Limb (tissue), 2 donors: ENCODE data around the gene IL18R1.

Experiments used
- DNase-seq, 2 donors: peaks; one replicate each; pipeline ENCODE4 v3.0.0-alpha.2; 2016; ENCODE audit errors: extremely low spot score in 2 of 2

Gene IL18R1

GRCh38 chr2:102387763-102388546, 32.4 kb downstream of the IL18R1 start:
- no peak for DNase-seq

DNA sequence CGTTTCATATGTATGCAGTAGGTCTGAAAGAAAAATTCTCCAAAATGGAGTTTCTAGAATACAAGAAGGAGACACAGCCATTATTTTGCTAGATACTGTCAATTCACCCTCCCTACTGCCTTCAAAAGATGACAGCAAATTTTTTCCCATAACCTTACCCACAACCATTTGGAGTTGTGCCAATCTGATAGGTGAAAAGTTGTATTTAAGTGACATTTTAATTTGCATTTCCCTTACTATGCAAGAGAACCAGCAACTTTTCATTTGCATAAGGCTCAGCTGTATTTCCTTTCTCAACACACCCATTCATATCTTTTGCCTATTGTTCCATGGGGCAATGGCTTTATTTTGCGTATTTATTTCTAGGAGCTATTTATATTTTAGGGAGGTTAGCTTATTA, 36.0 kb downstream of the IL18R1 start:
- no peak for DNase-seq

DNA sequence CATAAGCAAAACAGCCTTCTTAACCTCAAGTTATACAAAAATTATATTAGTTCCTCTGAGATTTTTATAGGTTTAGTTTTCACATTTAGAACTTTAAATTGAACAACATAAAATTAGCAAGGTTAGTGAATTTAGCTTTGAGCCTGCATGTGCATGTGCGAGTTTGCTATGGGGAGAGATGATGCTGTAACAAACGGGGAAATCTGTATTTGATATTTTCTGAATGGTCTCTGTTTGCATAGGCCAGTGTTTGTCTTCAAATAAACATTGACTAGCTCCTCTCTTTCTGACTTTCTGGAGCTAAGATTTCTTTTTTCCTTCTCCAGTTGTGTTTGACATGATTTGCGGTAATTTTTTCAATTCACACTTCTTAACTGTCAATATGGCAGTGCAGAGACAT, 36.5 kb downstream of the IL18R1 start:
- no peak for DNase-seq

GRCh38 chr2:102392942-102393341, 37.3 kb downstream of the IL18R1 start:
- no peak for DNase-seq

GRCh38 chr2:102396012-102396411, 40.4 kb downstream of the IL18R1 start:
- DNase-seq: no peak

- DNase-seq: no peak
Observed at GRCh38 chr2:102397209-102397608, 41.6 kb downstream of the IL18R1 start.

GRCh38 chr2:102399499-102400141, 44.0 kb downstream of the IL18R1 start:
- no peak for DNase-seq

DNA sequence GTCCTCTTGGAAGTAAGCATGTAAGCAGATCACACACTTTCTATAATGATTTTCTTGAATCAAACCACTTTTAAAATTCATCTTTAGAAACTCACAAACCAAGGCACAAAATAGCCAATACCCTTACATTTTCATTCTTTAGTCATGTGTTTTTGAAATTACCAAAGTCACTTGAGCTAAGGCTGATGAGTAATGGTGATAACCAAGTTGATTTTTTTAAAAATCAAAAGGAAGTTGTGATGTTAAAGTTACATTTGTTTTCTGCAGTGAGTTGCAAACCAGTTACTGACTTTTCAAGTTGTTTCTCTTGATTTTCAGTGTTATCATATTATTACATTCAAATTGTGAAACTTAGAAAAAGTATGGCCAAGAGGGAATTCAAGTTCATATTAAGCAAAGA, 45.9 kb downstream of the IL18R1 start:
- no peak for DNase-seq

GRCh38 chr2:102401865-102402264, 46.3 kb downstream of the IL18R1 start:
- no peak for DNase-seq

- no peak for DNase-seq
Observed at GRCh38 chr2:102410952-102411351, 55.4 kb downstream of the IL18R1 start.

GRCh38 chr2:102412199-102412598, 56.6 kb downstream of the IL18R1 start:
- DNase-seq: no peak

GRCh38 chr2:102417946-102418345, 62.4 kb downstream of the IL18R1 start:
- no peak for DNase-seq

GRCh38 chr2:102418421-102418961, 62.9 kb downstream of the IL18R1 start:
- no peak for DNase-seq

DNA sequence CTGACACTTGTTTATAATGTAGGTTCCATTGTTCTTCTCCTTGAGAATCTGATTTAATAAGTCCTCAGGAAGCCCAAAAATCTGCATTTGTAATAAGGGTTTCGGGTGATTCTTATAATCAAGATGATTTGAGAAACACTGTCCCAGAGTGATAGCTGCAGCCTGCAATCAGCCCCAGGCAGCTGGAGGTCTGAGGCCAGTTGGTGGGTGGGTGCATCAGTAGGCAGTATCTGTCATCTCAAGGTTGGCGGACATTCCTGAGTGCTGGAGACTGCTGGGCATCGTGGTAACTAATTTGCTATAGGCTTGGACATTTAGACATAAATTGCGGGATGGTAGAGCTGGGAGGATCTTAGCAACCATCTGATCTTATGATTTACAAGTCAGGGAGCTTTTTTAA, 64.7 kb downstream of the IL18R1 start:
- no peak for DNase-seq

DNA sequence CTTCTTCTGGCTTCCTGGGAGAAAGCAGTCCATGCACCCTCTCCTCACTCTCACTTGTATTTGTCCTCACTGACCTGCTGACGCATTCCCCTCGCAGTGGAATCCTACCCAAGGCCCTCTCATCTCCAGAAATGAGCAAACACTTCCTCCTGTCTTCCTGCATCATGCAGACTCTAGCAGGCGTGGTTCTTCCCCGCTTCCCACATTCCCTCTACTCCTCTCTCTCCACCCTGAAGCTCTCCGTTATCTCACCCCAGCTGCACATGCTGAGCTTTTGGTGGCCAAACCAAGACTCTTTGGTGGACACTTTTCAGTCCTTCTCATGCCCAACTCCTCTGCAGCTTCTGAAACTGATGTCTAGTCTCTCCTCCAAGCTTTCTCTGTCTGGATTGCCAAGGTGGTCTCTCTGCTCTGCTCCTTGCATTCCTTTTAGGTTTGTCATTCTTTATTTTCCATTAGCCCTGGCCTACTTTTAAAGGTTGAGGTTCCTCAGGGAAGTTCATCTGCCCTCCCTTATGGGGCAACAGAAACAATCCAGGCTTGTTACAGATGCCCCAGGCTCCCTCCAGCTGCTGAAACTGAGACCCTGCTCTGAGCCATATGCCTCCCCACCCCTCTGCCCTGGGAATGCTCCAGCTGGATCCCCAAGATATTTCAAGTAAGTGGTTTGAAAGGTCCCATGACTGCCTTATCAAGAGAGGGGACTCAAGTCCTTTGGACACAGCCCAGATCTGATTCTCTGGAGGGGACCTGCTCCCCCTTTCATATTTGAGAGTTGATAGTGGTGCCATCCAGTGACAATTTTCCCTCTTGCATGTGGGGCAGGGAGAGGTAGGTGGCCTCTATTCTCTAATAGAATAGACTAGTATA, 66.5 kb downstream of the IL18R1 start:
- DNase-seq: no peak

DNA sequence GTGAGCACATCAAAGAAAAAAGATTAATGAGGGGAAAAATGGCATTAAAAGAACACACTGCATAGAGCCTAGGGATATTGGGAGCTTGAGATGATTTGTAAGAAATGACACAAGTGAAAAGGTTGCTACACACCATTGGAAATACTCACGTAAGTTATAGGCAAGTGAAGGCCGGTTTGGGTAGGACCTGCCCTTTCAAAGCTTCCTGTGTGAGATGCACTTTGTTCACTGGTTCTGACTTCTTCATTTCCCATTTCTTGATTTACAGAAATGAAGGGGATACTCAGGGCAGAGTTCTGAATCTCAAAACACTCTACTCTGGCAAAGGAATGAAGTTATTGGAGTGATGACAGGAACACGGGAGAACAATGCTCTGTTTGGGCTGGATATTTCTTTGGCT, 67.3 kb downstream of the IL18R1 start, which contains the start of gene IL18RAP:
Gene IL18RAP, plus strand, starts transcription at position 251 of the 400 bp plus-strand sequence. Its CDS starts 118 bp downstream, at position 369.
- no peak for DNase-seq

DNA sequence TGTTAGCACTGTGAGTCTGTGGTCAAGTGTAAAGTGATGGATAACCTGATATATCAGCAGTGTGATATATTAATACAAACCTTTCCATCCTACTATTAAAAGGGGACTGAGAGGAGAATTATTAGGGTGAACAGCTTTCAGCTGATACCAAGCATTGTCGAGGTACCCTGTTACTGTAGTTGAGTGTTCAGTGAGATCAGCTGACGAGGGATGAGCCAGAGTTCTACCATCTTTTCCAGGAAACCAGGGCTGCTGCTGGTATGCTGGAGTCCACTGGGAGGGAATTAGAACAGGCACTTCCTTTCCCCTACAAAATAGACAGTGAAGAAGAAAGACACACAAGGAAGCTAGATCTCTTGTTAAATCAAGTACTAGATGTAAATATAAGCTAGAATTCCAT, 67.8 kb downstream of the IL18R1 start:
- DNase-seq: no peak

DNA sequence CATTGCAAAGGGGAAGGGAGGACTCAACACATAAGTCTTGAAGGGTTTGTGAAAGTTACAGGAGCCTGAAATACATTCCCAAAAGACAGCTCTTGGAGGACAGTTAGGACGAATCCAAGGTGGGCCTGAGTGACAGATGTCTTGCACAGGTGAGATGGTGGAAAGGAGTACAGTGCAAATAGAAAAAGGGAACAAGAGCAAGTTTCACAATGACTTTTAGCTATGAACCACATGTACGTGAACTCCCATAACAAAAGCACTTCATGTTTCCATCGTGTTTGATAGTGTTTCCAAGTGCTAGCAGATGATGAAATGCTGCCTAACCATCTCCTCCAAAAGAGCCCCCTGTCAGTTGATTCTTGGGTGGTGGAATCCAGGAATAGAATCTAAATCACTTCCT, 69.2 kb downstream of the IL18R1 start:
- no peak for DNase-seq

- no peak for DNase-seq
Observed at GRCh38 chr2:102425441-102426132, 70.0 kb downstream of the IL18R1 start.

- DNase-seq: no peak
Observed at GRCh38 chr2:102427249-102427648, 71.7 kb downstream of the IL18R1 start.

DNA sequence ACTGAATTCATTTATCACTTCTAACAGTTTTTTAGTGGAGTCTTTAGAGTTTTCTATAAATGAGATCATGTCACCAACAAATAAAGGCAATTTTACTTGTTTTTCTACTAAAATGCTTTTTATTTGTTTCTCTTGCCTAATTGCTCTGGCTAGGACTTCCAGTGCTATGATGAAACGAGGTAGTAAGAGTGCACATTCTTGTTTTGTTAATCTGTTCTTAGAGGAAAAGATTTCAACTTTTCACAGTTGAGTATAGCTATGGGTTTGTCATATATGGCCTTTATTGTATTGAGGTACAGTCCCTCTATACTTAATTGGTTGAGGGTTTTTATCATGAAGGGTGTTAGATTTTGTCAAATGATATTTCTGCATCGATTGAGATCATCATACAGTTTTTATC, 73.0 kb downstream of the IL18R1 start:
- no peak for DNase-seq
